Middle frontal gyrus (tissue), 1 donor: ENCODE results near the gene TCERG1L.

Experiments
- DNase-seq: peaks from one replicate; pipeline ENCODE4 v3.0.0-alpha.2; 2015; ENCODE audit warnings: low spot score; ENCODE audit errors: extremely low spot score

TCERG1L gene

DNA sequence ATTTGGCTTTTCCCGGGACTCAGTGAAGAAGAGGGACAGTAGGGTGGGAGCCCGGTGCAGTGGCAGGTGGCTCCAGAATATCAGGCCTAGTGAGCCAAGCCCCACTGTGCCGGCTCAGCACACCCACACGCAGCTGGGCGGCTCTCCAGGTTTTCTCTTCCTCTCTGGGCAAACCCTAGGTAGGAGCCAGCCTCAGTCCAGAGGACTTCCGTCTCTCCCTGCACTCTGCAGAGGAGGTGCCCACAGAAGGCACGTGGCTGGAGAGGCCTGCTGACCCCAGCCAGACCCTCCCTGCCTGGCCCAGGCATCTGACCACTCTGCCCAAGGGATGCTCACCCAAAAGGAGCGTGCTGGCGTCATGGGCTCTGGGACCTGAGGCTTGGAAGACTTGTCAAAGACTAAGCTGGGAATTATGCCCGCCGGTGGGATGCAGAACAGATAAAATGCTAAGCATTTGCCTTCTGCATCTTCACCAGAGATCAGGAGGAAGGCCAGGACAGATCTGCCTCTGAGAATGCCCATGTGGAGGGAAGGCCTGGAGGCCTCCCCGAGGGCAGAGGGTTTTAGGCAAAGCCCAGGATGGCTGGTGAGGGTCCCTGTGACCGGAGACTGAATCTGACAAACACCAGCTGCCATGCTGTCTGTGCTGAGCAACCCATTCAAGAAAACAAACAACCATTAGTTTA lies 40.2 kb downstream of the TCERG1L start:
- peak; percentile 51 for DNase-seq

DNA sequence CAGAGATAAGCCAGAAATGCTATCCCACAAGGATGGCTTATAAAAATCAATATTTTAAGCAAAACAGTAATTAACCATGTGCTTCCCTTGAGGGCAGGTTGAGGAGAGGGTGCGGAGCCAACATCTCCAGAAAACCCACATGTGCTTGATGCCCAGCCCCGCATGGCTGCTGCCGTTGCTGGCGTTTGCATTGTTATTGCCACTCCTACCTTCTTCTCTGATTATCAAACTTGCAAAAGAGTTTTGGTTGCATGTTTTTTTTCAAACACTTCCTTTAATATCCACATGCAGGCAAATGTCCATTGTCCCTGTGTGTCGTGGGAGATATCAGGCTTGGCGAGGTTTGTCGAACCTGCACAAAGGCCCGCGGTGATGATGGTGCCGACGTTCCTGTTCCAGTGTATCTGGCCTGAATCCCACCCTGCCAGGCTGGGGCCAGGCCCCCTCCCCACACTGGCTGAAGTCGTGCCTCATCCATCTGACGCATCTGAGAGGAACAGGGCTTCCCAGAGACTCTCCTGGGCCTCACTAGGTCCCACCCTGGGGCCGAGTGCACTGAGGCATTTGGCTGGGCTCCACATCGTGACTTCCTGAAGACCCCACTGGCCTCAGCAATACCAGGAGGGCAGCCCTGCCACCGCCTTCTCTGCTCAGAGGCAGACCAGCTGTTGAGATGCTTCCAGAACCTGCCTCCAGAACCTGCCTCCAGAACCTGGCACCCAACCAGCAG lies 40.9 kb downstream of the TCERG1L start:
- no peak for DNase-seq

DNA sequence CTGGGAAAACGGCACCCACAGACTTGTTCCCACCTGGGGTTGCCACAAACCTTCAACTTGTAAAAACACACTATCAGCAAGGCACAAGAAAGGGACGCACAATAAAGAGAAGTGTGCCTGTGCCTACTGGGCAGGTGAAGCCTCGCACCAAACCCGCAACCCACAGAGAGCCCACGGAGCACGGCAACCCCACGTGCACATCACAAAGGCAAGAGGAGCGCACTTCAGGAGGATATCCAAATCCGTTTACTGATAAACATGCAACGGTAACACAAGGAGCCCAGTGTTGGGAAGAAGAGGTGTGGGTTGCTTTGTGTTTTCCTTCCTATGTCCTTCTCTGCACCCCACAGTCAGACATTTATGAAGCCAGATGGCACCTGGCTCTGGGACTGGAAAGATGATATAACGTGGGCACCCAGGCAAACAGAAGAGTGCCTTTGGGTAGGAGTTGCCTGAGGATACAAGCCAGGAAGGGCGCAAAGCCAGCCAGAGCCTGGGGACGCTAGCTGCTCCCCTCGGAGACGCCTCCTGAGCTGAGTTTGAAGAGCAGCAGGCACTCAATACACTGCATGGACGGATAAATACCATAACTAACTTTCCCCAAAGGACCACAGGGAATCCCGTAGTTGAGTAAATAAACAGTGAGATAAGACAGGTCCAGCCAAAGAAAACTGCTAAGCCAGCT lies 41.6 kb downstream of the TCERG1L start:
- DNase-seq: peak; percentile 16

DNA sequence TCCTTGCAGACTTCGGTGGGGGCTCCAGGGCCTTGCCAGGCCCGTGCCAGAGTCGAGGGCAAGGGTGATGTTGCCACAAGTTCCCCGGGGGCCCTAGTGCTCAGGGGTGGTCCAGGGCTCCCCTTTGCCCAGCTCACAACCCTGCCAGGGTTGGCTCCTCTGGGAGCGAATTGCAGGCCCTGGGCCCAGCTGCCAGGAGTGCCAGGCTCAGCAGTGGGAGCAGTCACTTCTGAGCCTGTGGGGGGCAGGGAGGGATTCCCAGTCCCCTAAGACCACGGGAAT lies 43.8 kb downstream of the TCERG1L start:
- DNase-seq: no peak

DNA sequence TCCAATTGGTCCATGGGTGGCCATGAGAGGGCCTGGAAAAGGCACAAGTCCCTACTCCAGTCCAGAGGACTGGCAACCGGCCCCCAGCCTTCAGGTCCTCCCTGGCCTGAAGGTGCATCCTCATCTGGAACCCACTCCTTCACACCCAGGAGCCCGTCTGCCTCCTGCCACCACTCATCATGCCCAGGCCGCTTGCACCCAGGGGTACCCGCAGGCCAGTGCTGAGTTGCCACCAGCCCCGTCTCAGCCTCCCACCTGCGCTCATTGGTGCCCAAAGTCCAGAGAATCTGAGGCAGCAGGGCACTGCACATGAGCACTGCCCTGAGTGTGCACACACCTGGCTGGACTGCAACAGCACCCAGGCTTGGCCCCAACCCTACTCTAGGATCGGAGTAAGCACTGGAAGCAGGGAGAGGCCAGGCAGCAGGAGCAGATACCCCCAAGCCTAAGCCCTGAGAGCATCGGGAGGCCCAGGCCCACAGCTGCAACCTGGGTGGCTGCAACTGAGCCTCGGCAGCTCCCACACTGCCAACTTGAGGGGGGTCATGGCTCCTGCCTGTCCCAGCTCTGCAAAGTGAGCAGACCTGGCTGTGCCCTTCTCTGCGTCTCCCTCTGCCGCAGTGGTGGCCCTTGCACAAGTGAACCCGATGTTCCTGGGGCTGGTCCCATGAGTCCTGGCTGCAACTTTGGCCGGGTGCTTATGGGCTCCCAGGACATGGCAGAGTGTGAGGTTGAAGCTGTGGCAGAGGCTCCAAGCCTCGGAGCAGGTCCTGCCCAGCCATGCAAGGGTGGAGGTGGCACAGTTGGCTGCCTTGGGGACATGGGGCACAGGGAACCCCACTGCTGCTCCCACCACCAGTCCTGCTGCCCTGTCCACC lies 44.3 kb downstream of the TCERG1L start:
- no peak for DNase-seq

DNA sequence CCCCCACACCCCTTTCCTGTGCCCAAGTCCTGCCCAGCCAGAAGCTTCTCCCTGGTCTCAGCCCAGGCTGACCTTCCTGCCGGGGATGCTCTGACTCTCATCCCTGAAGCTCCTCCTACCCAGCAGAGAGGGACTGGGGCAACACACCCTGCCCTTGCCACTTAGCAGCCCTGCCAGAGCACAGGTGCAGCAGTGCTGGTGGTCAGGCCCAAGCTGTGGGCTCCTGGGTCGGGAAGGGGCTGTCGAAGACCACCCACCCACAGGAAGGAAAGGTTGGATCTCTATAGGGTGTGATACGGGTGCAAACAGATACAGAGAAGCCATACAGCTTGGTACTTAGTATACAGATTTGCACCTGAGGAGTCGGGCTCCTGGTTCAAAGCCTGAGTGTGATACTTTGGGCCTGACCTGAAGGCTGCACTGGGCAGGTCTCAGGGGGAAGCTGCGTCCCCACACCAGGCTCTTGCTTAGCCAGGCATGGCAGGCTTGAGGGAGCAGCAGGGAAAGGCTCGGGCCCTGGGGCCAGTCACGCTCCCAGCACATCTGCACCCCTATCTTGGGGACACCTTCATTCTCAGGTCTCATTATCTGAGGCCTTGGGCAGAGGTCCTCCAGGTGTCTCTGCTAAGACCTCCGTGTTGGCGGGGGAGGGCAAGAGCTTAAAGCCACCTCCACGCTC lies 47.3 kb downstream of the TCERG1L start:
- DNase-seq: no peak

DNA sequence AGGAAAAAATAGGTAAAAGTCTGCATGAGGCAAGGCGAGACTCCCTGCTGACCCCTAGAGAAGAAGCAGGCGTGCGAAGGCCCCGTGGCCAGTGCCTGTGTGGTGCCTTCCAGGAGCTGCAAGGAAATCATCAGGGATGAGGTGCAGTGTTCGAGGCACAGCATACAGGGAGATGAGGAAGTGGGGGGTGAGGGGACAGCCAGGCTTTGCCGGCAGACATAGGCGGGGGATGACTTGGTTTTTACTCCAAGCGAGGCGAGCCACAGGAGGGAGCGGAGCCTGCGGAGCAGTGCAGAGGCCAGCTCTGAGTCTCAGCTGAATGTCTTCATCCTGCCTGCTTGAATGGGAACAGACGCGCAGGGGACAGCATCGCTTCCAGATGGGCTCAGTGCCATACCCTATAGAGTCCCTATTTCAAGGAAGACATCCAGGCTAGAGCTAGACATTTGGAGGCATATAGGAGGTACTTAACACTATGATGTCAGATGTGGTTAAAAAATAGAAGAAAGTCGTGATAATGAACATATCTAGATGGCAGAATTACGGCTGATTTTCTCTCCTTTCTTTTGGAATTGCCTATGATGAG lies 49.5 kb downstream of the TCERG1L start:
- DNase-seq: no peak

DNA sequence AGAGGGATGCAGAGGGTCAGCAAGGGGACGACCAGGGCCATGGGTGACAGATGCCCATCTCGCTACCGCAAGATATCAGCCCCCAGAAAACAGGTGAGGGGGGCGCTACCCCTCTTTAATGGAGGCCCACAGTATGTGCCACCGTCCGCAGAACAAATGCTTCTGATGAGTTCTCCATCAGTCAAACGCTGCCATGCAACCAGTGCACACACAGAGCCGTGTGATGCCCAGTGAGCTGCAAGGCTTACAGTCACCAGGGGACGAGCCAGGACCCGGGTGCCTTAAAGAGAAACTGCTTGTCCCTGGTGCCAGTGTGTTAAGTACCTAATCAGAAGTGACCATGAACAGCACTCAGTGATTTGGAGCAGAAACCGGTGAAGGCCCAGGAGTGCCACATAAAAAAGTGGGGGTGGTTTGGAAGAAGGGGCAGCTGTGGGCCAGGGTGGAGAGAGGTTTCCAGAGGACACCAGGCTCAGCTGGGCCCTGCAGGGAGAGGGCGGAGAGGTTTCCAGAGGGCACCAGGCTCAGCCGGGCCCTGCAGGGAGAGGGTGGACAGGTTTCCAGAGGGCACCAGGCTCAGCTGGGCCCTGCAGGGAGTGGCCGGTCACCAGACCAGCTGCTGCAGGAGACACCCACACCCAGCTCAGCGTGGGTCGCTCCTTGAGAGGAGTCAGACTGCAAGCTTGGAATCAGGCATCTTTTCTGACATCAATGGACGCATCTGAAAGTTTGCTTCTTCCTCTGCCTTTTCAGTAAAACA lies 50.9 kb downstream of the TCERG1L start:
- DNase-seq: no peak

DNA sequence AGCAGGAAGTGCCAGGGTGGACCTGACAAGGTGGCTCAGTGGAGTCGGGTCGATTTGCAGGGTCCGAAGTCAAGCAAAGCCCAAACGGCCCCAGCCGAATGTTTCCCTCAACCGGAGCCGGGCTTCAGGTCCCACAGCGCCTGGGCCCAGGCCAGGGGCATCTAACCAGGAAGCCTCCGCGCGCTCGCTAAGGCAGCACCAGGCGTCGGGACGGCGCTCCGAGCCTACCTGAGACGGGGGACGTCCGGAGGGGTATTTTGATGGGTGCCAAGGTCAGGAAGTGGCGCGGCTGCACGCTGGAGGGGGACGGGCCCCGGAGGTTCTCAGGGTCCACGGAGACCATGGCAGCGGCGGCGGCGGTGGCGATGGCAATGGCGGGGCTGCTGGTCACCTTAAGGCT lies 51.5 kb downstream of the TCERG1L start:
- no peak for DNase-seq

DNA sequence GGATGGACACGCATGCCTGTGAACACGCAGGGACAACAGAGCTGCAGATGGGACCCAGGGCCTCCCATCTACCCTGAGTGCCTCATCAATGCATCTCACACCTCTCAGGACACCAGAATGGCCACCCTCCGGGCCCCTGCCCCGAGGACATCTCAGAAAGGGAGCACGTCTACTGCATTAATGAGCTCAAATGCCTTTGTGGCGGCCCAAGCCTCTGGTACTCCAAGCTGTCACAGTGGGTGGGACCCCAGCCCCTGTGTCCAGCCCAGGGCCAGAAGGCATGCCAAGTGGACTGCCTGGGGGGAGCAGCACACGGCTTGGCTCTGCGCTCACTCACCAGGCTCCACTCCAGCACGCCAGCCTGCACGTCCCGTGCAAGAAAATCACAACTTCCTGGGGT lies 52.0 kb downstream of the TCERG1L start:
- no peak for DNase-seq

DNA sequence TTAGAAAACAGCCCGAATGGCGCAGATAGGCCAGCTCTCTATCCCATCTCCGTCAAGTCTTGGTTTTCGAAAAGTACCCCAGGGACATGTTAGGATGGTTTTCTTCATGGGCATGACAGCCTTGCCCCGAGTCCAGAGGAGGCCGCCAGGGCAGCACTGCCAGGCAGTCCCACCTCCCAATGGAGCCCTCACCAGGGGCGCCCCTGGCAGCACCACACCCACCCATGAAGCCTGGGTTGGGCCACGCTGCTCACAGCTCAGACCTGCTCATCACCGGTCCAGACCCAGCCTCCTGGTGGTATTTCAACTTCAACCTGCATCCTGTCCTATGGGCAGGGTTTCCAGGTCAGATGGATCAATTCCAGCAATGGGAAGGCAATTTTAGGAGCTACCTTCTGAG lies 53.3 kb downstream of the TCERG1L start:
- no peak for DNase-seq

DNA sequence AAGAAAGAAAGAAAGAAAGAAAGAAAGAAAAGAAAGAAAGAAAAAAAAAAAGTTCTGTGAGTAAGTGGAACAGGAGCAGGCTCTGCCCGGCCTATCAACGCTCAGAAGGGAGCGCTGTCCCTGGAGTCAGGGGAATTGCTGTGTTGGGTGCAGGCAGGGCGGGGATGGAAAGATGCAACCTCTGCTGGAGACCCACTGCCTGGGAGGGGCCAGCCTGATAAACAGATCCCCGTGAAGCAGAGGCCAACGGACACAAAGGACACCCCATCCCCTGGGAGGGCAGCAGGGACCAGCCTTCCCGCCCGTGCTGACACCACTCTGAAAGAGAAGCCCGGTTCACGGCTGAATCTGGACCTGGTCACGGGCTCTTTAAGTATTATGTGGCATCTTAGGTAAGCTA lies 54.5 kb downstream of the TCERG1L start:
- DNase-seq: no peak

DNA sequence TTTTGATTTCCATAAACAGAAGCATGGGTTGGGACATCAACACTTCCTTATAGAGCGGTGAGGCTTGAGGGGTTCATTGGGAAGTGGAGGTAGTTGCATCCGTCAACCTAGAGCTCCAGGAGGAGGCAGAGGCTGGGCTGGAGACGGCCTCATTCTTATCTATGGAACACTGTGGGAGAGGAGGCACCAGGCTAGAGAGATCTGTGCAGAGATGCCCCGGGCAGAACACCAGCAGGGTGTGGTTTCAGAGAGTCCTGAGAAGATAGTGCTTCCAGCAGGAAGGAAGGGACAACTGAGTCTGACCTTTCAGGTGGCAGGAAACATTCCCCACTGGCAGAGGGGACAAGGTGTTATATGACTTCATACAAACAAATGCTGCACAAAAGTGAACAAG lies 56.7 kb downstream of the TCERG1L start:
- DNase-seq: no peak

DNA sequence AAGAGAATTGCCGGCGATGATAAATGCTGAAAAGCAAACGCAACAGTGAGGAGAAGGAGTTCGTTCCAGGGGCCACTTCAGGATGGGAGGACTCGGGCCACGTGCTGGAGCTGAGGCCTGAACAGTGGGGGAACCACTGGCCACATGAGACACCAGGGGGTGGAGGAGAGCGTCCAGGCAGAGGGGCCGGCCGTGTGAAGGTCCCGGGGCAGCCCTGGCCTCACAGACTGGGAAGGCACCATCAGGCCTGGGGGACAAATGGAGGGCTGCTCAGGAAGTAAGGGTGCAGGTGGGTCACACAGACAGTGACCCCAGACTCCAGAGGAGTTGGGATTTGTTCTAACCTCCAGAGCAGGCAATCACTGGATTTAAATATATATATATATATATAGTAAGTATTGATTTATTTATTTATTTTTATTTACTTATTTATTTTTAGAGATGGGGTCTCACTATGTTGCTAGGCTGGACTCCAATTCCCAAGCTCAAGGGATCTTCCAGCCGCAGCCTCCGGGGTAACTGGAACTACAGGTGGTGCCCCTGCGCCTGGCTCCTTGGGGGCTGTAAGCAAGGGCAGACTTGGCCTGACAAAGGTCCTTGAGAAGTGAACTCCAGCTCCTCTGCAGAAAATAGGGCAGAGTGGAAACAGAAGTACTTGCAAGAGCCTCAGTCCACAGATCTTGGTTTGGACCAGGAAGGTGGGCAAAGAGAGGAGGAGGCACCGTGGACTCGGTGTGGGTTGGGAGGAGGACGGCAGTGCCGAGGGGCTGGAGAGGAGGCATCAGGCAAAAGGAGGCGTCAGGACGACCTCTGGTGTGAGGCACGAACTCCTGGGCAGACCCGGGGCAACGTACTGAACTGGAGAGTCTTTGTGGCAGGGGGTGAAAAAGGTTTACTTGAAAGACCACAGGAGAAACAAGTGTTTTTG lies 57.3 kb downstream of the TCERG1L start:
- no peak for DNase-seq

DNA sequence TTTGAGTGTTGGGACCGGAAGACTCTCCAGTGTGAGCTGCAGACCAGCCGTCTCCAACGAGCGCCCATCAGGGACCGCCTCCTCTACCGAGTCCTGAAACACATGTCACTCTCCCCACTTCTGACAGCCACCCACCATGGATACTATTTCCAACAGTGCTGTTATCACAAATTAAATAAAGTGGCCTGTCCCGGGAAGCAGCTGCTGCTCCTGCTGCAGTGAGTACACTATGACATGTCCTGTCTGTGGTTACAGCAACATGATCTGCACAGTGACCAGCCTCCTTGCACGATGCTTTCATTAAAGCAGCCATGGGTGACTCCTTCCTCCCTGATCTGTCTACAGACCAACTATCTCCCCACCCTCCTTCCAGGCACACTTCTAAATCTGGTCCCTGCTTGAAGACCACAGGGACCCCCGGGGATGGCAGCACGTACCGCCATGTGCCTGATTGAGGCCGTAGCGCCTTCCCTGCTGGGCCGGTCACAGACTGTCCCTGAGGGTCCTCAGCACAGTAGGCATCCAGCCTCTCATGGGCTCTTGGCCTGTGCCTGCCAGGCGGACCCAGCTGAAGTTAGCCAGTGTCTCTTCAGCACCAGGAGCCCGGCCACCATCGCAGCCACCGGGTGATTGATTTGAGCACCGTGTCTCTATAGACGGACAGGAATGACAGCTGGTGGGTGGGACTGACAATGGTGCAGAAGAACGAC lies 58.8 kb downstream of the TCERG1L start:
- no peak for DNase-seq

DNA sequence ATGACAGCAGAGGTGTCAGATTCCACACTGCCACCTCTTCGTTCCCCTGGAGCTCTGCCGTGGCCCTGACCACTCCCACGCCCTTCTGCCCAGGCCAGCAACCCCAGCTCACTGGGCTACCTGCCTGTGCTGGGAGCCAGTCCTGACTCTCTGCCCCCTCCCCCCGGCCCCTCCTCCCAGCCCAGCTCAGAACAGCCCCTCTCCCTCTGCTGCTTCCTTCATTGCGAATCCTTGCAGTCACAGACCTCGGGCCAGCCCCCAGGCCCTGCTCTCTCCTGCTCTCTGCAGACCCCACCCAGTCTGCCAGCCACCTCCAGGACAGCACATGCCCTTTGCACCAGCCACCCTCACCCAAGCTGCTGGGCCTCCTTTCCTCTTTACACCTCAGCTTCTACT lies 60.4 kb downstream of the TCERG1L start:
- no peak for DNase-seq

DNA sequence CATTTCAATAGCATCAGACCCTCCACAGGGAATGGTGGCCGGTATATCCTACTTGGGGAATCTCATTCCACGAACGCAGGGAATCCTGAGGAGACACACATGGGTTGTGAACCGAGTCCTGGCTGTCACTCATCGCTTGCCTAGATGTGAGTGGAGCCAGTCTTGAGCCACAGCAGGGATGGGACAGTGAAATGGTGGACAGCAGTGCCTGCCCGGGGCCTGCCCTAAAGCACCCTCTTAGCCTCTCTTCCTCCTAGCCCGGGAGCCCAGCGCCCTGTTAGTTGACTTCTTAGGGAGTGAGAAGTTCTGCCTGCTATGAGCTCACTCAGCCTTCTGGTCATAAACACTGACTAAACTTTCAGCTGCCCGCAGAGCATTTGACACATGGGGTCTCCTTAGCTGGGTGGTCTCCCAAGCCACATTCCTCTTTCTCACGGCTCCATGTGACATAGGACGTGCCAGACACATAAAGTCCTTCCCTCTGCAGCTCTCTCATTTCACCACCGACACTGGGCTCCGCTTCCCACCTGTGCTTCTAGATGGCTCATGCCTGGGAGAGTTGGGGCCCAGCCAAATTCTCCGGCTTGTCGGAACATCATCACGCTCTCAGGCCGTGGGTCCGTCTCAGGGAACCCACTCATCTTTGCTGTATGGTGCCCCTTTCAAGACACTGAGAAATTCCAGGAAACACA lies 60.9 kb downstream of the TCERG1L start:
- no peak for DNase-seq

DNA sequence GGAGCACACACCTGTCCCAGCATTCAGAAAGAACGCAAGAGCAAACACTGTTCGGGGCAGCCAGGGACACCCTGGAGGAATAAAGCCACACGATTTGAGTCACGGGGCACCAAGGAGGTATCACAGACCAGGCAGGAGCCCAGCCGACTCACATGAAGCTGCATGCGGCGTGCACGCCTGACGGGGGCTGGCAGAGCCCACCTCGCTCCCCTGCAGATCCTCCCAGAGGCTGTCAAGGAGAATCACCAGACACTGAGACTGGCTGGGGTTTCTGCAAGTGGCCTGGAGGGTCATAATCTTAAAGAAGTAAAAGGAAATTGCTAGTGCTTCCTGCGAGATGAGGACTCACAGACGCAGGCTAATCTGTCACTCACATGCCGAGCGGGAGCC lies 61.6 kb downstream of the TCERG1L start:
- DNase-seq: no peak
